HG03135 (cell line): ENCODE data around the gene NAV3.
"Not testable (repeated sequence)": the region's sequence is repeated elsewhere in the genome, so short reads cannot be mapped to it uniquely, and the experiment has no call there.

Experiments
- ATAC-seq: cut with Tn5 transposase; IDR thresholded peaks from one replicate; pipeline ENCODE4 v1.9.1; 2021; ENCODE audit warnings: mild to moderate bottlenecking, moderate library complexity; ENCODE audit not compliant: unreplicated experiment

NAV3 gene

DNA sequence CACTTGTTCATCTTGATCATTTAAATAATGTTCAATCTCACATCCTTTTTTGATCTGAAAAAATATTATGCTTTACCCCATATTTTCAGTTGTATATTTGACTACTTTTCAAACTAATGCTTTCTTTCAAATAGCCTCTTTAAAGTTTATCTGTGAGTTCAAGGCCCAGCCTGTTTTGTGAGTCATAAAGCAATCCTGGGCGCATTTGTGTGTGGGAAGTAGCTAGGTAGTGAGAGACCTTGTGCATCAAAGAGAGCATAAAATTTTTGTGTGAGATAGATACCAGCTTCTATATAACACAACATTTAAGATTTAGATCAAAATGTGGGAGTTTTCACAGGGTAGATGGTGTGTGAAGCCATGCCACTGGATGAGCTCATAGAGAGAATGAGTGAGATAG, 405.6 kb downstream of the NAV3 start:
- ATAC-seq: no peak

DNA sequence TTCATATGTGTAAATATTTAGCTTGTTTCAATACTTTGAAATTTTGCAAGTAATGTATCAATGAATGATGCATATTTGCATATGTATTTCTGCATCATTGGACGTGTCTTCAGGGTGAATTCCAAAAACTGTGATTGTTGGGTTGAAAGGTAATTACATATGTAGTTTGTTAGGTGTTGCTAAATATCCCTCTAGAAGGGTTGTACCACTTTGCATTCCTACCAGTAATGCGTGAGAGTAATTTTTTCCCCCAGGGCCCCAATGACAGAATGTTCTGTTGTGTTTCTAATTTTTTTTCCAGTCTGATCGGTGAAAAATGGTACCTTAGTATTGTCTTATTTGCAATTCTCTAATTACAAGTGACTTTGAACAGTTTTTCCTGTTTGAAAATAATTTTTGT, 408.9 kb downstream of the NAV3 start:
- ATAC-seq: no peak

DNA sequence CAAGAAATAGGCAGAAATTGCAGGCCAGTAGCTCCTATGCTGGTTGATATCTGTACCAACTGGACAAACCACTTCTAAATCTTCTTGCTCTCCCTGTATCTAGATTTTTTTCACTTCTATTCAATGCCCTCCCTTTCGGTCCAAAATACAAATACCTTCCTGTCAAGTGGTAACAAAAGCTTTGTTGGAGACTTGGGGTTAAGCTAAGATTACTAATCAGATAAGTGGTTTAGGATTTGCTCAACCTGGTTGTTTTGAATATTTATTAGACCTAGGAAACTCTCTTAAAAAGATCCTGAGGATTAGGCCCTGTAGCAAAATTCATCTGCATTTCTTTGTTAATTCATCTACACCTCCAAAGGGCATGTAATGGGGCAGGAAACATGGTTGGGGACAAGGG, 410.1 kb downstream of the NAV3 start:
- no peak for ATAC-seq

- no peak for ATAC-seq
These were observed 410.8 kb downstream of the NAV3 start for GRCh38 chr12:78241446-78241845.

DNA sequence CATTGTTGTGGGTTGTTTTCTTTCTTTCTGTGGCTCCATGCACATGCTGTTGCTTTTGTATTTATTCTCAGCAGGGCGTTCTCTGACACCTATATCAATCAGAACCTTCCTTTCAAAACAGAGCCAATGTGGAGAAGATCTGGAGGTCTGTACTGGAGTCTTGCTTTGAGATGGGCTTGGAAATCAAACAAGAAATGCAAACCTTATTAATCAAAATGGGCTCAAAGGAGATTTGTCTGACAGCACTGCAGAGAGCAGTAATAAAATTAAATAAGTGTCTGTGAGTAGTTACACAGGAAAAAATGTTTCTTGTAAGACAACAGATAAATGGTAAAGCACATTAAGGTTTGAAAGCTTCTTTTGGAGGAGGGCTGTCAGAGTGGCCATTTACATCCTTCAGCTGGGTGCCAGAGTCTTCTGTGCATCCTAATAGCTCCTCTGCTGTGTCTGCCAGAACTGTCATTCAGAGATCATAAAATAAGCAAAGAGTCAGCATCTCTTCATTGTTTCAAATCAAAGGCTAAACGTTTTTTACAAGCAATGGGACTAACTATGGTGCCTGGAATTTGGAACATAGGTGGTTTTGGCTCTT, 414.3 kb downstream of the NAV3 start:
- ATAC-seq: no peak

DNA sequence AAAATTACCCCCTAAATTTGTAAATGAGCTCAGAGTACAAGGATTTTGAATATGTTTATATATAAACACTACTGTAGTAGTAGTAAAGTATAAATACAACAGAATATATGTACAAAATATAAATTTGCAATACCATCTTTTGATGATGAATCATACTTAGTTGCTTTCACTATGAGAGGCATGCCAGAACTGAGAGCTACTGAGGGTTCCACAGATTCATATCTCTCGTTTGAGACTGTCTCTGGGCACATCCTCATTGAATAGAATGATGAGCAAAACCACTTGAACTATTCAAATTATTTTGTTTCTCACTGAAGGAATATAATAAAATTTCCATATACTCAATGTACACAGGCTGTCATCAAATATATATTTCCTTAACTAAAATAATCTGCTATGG, 417.6 kb downstream of the NAV3 start:
- ATAC-seq: no peak

- no peak for ATAC-seq
These were observed 418.9 kb downstream of the NAV3 start for GRCh38 chr12:78249578-78249977.

GRCh38 chr12:78257662-78258061, 427.0 kb downstream of the NAV3 start:
- ATAC-seq: not testable (repeated sequence)

- ATAC-seq: no peak
These were observed 430.3 kb downstream of the NAV3 start for GRCh38 chr12:78260976-78261375.

- ATAC-seq: no peak
These were observed 431.2 kb downstream of the NAV3 start for GRCh38 chr12:78261901-78262300.
